DMS114 treated with DMSO at 0.1 percent for 48 hours (cell line): ENCODE results near the gene PAIP1.
"Not testable (repeated sequence)": the region's sequence is repeated elsewhere in the genome, so short reads cannot be mapped to it uniquely, and the experiment has no call there.

Experiments used
- DNase-seq: peaks from one replicate; lab custom pipeline; 2025; ENCODE audit not compliant: unreplicated experiment; lab: John Stamatoyannopoulos, UW

The PAIP1 gene

GRCh38 chr5:43523662-43524072, 33.2 kb downstream of the PAIP1 start:
- no peak for DNase-seq

- no peak for DNase-seq
Observed at GRCh38 chr5:43520615-43521014, 36.3 kb downstream of the PAIP1 start.

- no peak for DNase-seq
Observed at GRCh38 chr5:43515678-43516048, 41.2 kb downstream of the PAIP1 start.

- DNase-seq, result peak; percentile 92
Observed at GRCh38 chr5:43514816-43515677, 41.8 kb downstream of the PAIP1 start, which contains the start of gene C5orf34. TSS of gene C5orf34 (minus strand) at chr5:43515148. CDS start at chr5:43509339, 5,809 bp downstream.

GRCh38 chr5:43514471-43514815, 42.4 kb downstream of the PAIP1 start:
- peak; percentile 50 for DNase-seq

- no peak for DNase-seq
Observed at GRCh38 chr5:43514025-43514424, 42.9 kb downstream of the PAIP1 start.

GRCh38 chr5:43511062-43511461, 45.8 kb downstream of the PAIP1 start:
- not testable (repeated sequence) for DNase-seq

- DNase-seq, result no peak
Observed at GRCh38 chr5:43498581-43498980, 58.3 kb downstream of the PAIP1 start.

- no peak for DNase-seq
Observed at GRCh38 chr5:43497311-43498104, 59.4 kb downstream of the PAIP1 start.

GRCh38 chr5:43491326-43491725, 65.6 kb downstream of the PAIP1 start:
- DNase-seq, result no peak

- DNase-seq, result no peak
Observed at GRCh38 chr5:43486353-43486752, 70.5 kb downstream of the PAIP1 start.

- no peak for DNase-seq
Observed at GRCh38 chr5:43485406-43485805, 71.5 kb downstream of the PAIP1 start.

GRCh38 chr5:43484106-43484849, 72.6 kb downstream of the PAIP1 start:
- peak; percentile 77 for DNase-seq

- DNase-seq, result peak; percentile 79
Observed at GRCh38 chr5:43483298-43484105, 73.4 kb downstream of the PAIP1 start, which contains the start of gene TMEM267. TSS of gene TMEM267 (minus strand) at chr5:43483865. CDS start at chr5:43453969, 29,896 bp downstream.

GRCh38 chr5:43482490-43483297, 74.2 kb downstream of the PAIP1 start:
- no peak for DNase-seq
